ENCODE measurements around the gene C6orf15.

- TF ChIP-seq RAD21 (IDR thresholded peaks at IDR 0.05) (no peak), ZBTB33 (IDR thresholded peaks at IDR 0.05) (no peak)
- TF ChIP-seq, protein P1, sequence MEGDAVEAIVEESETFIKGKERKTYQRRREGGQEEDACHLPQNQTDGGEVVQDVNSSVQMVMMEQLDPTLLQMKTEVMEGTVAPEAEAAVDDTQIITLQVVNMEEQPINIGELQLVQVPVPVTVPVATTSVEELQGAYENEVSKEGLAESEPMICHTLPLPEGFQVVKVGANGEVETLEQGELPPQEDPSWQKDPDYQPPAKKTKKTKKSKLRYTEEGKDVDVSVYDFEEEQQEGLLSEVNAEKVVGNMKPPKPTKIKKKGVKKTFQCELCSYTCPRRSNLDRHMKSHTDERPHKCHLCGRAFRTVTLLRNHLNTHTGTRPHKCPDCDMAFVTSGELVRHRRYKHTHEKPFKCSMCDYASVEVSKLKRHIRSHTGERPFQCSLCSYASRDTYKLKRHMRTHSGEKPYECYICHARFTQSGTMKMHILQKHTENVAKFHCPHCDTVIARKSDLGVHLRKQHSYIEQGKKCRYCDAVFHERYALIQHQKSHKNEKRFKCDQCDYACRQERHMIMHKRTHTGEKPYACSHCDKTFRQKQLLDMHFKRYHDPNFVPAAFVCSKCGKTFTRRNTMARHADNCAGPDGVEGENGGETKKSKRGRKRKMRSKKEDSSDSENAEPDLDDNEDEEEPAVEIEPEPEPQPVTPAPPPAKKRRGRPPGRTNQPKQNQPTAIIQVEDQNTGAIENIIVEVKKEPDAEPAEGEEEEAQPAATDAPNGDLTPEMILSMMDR (IDR thresholded peaks at IDR 0.05; ENCODE audit: low read depth, low read length, missing input control), result no peak
These were observed 36.8 kb downstream of the C6orf15 start for GRCh38 chr6:31075528-31075927.
